CD8-positive, alpha-beta memory T cell (primary cell): ENCODE results near the gene CTIF. TPM values are rescaled to one million over a fixed set of nuclear protein-coding genes. Genes with fewer than 3 reads are reported as not detected.

Source experiments
- CTCF ChIA-PET: fragments of 350-600 bp; sonication (Branson Sonifier 250); formaldehyde crosslinking; loops from one replicate; lab custom pipeline; 2021; ENCODE audit warnings: antibody characterized with exemption; lab: Charles Lee
- POLR2A ChIA-PET: fragments of 350-600 bp; sonication (Branson Sonifier 250); formaldehyde crosslinking; loops from one replicate; lab custom pipeline; 2021; ENCODE audit warnings: antibody characterized with exemption; lab: Charles Lee
- DNase-seq, 5 donors: peaks; one replicate each; pipeline versions ENCODE4 v3.0.0 to v3.0.0-alpha.2; 2020 to 2022; ENCODE audit warnings: mixed read lengths in 1 of 5
- H3K27ac ChIP-seq: one replicate; pipeline ENCODE4 v1.7.0; 2013; ENCODE audit warnings: low read depth, mild to moderate bottlenecking, low read length, moderate library complexity
- H3K27me3 ChIP-seq: 2 replicates; pipeline ENCODE4 v1.7.0; 2013; ENCODE audit warnings: low read length, mild to moderate bottlenecking; ENCODE audit not compliant: insufficient read depth, poor library complexity, severe bottlenecking
- H3K36me3 ChIP-seq: 2 replicates; pipeline ENCODE4 v1.7.0; 2013; ENCODE audit warnings: mild to moderate bottlenecking, low read length, moderate library complexity; ENCODE audit not compliant: insufficient read depth
- H3K4me1 ChIP-seq: 2 replicates; pipeline ENCODE4 v1.7.0; 2013; ENCODE audit warnings: mild to moderate bottlenecking, low read length, moderate library complexity; ENCODE audit not compliant: insufficient read depth
- H3K4me3 ChIP-seq: 2 replicates; pipeline ENCODE4 v1.7.0; 2013; ENCODE audit warnings: mild to moderate bottlenecking, low read length
- H3K9me3 ChIP-seq: 2 replicates; pipeline ENCODE4 v1.7.0; 2013; ENCODE audit warnings: mild to moderate bottlenecking, low read length
- H3K27ac Mint-ChIP-seq, 8 donors: one replicate each; pipeline ENCODE4 v1.8.0; 2020 to 2021; ENCODE audit warnings: mixed read lengths in 8 of 8, mild to moderate bottlenecking in 6 of 8, inconsistent platforms in 3 of 8, moderate library complexity in 3 of 8
- H3K27me3 Mint-ChIP-seq, 2 donors: one replicate each; pipeline ENCODE4 v1.8.0; 2020 to 2021; ENCODE audit warnings: mixed read lengths in 2 of 2, mild to moderate bottlenecking in 1 of 2, moderate library complexity in 1 of 2
- H3K36me3 Mint-ChIP-seq, 3 donors: one replicate each; pipeline ENCODE4 v1.8.0; 2020 to 2021; ENCODE audit warnings: mixed read lengths in 3 of 3, inconsistent platforms in 1 of 3, mild to moderate bottlenecking in 1 of 3
- H3K4me1 Mint-ChIP-seq, 3 donors: one replicate each; pipeline ENCODE4 v1.8.0; 2020 to 2021; ENCODE audit warnings: mixed read lengths in 3 of 3, inconsistent platforms in 1 of 3, mild to moderate bottlenecking in 1 of 3
- H3K4me3 Mint-ChIP-seq, 7 donors: one replicate each; pipeline ENCODE4 v1.8.0; 2020 to 2021; ENCODE audit warnings: mixed read lengths in 7 of 7, mild to moderate bottlenecking in 6 of 7, moderate library complexity in 4 of 7, inconsistent platforms in 2 of 7
- H3K9me3 Mint-ChIP-seq, 5 donors: one replicate each; pipeline ENCODE4 v1.8.0; 2020 to 2022; ENCODE audit warnings: mixed read lengths in 5 of 5, mild to moderate bottlenecking in 3 of 5, moderate library complexity in 2 of 5, inconsistent platforms in 1 of 5
- polyA plus RNA-seq: library from polyadenylated mRNA; unstranded; fragments of 300-500 nt; fragmentation: Illumina TruSeq; gene quantifications from one replicate; pipeline ENCODE4 v1.2.3, GENCODE V29; 2021
- total RNA-seq, 2 experiments: library from RNA; stranded (reverse); gene quantifications; one replicate each; pipeline ENCODE4 v1.2.3, GENCODE V29; 2021

Gene CTIF
- total and polyA plus RNA-seq, 3 experiments from 2014 or later = 0.89 to 4.8 (median 4.2) TPM

- Histone ChIP-seq H3K27ac (no peak overlapping the region), H3K27me3 (no peaks in the 10 kb centered on the region), H3K9me3 (no peaks in the 10 kb centered on the region), H3K4me3 (no peak overlapping the region), H3K4me1 (peaks cover 5% of the 10 kb centered on the region), H3K36me3 (no peaks in the 10 kb centered on the region)
- CTCF ChIA-PET = no interaction called here
- H3K36me3 Mint-ChIP-seq = no peaks in the 10 kb centered on the region
- H3K27ac Mint-ChIP-seq = peak overlapping the region in 1 of 8 donors; percentile 7
- DNase-seq = no peak
- H3K27me3 Mint-ChIP-seq = peaks cover 16 to 23% of the 10 kb centered on the region in 2 donors
- no peaks in the 10 kb centered on the region for H3K9me3 Mint-ChIP-seq
- H3K4me3 Mint-ChIP-seq = peak overlapping the region in 1 of 7 donors; percentile 48
- POLR2A ChIA-PET = no interaction called here
- H3K4me1 Mint-ChIP-seq = peaks cover 1 to 19% (median 3%) of the 10 kb centered on the region in 3 donors
Observed at GRCh38 chr18:48543228-48543627, 4.4 kb downstream of the CTIF start.

GRCh38 chr18:48544116-48544515 lies 5.3 kb downstream of the CTIF start:
- H3K4me1 Mint-ChIP-seq = peaks cover 1 to 14% (median 3%) of the 10 kb centered on the region in 3 donors
- no peaks in the 10 kb centered on the region for H3K9me3 Mint-ChIP-seq
- Histone ChIP-seq H3K36me3 (no peaks in the 10 kb centered on the region), H3K4me1 (no peaks in the 10 kb centered on the region), H3K27me3 (no peaks in the 10 kb centered on the region), H3K9me3 (no peaks in the 10 kb centered on the region), H3K4me3 (no peak overlapping the region), H3K27ac (no peak overlapping the region)
- peak overlapping the region in 1 of 8 donors; percentile 4 for H3K27ac Mint-ChIP-seq
- no peaks in the 10 kb centered on the region for H3K36me3 Mint-ChIP-seq
- DNase-seq = no peak
- peaks cover 18 to 23% of the 10 kb centered on the region in 2 donors for H3K27me3 Mint-ChIP-seq
- ChIA-PET POLR2A (no interaction called here), CTCF (no interaction called here)
- H3K4me3 Mint-ChIP-seq = peak overlapping the region in 1 of 7 donors; percentile 48

- CTCF ChIA-PET = no interaction called here
- H3K27me3 ChIP-seq = no peaks in the 10 kb centered on the region
- H3K9me3 Mint-ChIP-seq = no peaks in the 10 kb centered on the region
- H3K27ac ChIP-seq = no peak overlapping the region
- no peak overlapping the region for H3K4me3 Mint-ChIP-seq
- H3K4me1 Mint-ChIP-seq = peaks cover 1 to 14% (median 3%) of the 10 kb centered on the region in 3 donors
- H3K36me3 Mint-ChIP-seq = no peaks in the 10 kb centered on the region
- H3K27me3 Mint-ChIP-seq = peaks cover 18 to 23% of the 10 kb centered on the region in 2 donors
- H3K4me3 ChIP-seq = no peak overlapping the region
- no peaks in the 10 kb centered on the region for H3K36me3 ChIP-seq
- no peak overlapping the region for H3K27ac Mint-ChIP-seq
- POLR2A ChIA-PET = no interaction called here
- H3K9me3 ChIP-seq = no peaks in the 10 kb centered on the region
- no peak for DNase-seq
- H3K4me1 ChIP-seq = no peaks in the 10 kb centered on the region
Observed at GRCh38 chr18:48544661-48545415, 6.0 kb downstream of the CTIF start.

- H3K4me1 Mint-ChIP-seq = peaks cover 1 to 9% (median 3%) of the 10 kb centered on the region in 3 donors
- H3K36me3 Mint-ChIP-seq = no peaks in the 10 kb centered on the region
- POLR2A ChIA-PET = no interaction called here
- H3K27ac ChIP-seq = no peak overlapping the region
- no peaks in the 10 kb centered on the region for H3K9me3 Mint-ChIP-seq
- H3K27ac Mint-ChIP-seq = no peak overlapping the region
- no peak overlapping the region for H3K4me3 ChIP-seq
- peaks cover 13 to 23% of the 10 kb centered on the region in 2 donors for H3K27me3 Mint-ChIP-seq
- H3K36me3 ChIP-seq = no peaks in the 10 kb centered on the region
- H3K4me1 ChIP-seq = no peaks in the 10 kb centered on the region
- no peak overlapping the region for H3K4me3 Mint-ChIP-seq
- CTCF ChIA-PET = no interaction called here
- no peaks in the 10 kb centered on the region for H3K27me3 ChIP-seq
- H3K9me3 ChIP-seq = no peaks in the 10 kb centered on the region
- DNase-seq = no peak
Observed at GRCh38 chr18:48545757-48546321, 7.0 kb downstream of the CTIF start.

GRCh38 chr18:48546396-48546795 lies 7.6 kb downstream of the CTIF start:
- POLR2A ChIA-PET = no interaction called here
- no peaks in the 10 kb centered on the region for H3K27me3 ChIP-seq
- CTCF ChIA-PET = no interaction called here
- DNase-seq = no peak
- H3K4me3 ChIP-seq = no peak overlapping the region
- no peak overlapping the region for H3K27ac ChIP-seq
- Mint-ChIP-seq H3K4me3 (no peak overlapping the region), H3K27me3 (peaks cover 13 to 22% of the 10 kb centered on the region in 2 donors), H3K27ac (no peak overlapping the region), H3K36me3 (no peaks in the 10 kb centered on the region), H3K9me3 (no peaks in the 10 kb centered on the region), H3K4me1 (peaks cover 1 to 7% (median 3%) of the 10 kb centered on the region in 3 donors)
- H3K4me1 ChIP-seq = no peaks in the 10 kb centered on the region
- H3K9me3 ChIP-seq = no peaks in the 10 kb centered on the region
- H3K36me3 ChIP-seq = no peaks in the 10 kb centered on the region

- Histone ChIP-seq H3K27me3 (no peaks in the 10 kb centered on the region), H3K36me3 (no peaks in the 10 kb centered on the region), H3K9me3 (no peaks in the 10 kb centered on the region), H3K27ac (no peak overlapping the region), H3K4me3 (no peak overlapping the region), H3K4me1 (no peaks in the 10 kb centered on the region)
- CTCF ChIA-PET = no interaction called here
- peaks cover 0 to 3% (median 1%) of the 10 kb centered on the region in 3 donors for H3K4me1 Mint-ChIP-seq
- H3K36me3 Mint-ChIP-seq = no peaks in the 10 kb centered on the region
- no peak for DNase-seq
- POLR2A ChIA-PET = no interaction called here
- no peaks in the 10 kb centered on the region for H3K9me3 Mint-ChIP-seq
- peak overlapping the region in 2 of 8 donors; percentile 43 to 44 for H3K27ac Mint-ChIP-seq
- H3K27me3 Mint-ChIP-seq = peaks cover 13 to 18% of the 10 kb centered on the region in 2 donors
- no peak overlapping the region for H3K4me3 Mint-ChIP-seq
Observed at GRCh38 chr18:48547531-48547981, 8.7 kb downstream of the CTIF start.

- CTCF ChIA-PET = no interaction called here
- no peak for DNase-seq
Observed at GRCh38 chr18:48548011-48548771, 9.4 kb downstream of the CTIF start.

GRCh38 chr18:48548921-48549320 lies 10.1 kb downstream of the CTIF start:
- no peak for DNase-seq
- Mint-ChIP-seq H3K4me3 (no peak overlapping the region), H3K36me3 (no peaks in the 10 kb centered on the region), H3K4me1 (no peaks in the 10 kb centered on the region), H3K27ac (peak overlapping the region in 1 of 8 donors; percentile 66), H3K9me3 (peaks cover 0 to 1% (median 0%) of the 10 kb centered on the region in 5 donors), H3K27me3 (peaks cover 8 to 14% of the 10 kb centered on the region in 2 donors)
- H3K4me1 ChIP-seq = no peaks in the 10 kb centered on the region
- no peaks in the 10 kb centered on the region for H3K36me3 ChIP-seq
- no peak overlapping the region for H3K4me3 ChIP-seq
- no peak overlapping the region for H3K27ac ChIP-seq
- CTCF ChIA-PET = no interaction called here
- H3K9me3 ChIP-seq = no peaks in the 10 kb centered on the region
- no peaks in the 10 kb centered on the region for H3K27me3 ChIP-seq
- POLR2A ChIA-PET = no interaction called here

More at GRCh38 chr18:48548011-48548771, 9.4 kb downstream of the CTIF start:
- no peaks in the 10 kb centered on the region for H3K36me3 Mint-ChIP-seq
- POLR2A ChIA-PET = no interaction called here
- H3K4me1 Mint-ChIP-seq = no peaks in the 10 kb centered on the region
- Histone ChIP-seq H3K9me3 (no peaks in the 10 kb centered on the region), H3K4me3 (no peak overlapping the region), H3K36me3 (no peaks in the 10 kb centered on the region), H3K27me3 (no peaks in the 10 kb centered on the region), H3K4me1 (no peaks in the 10 kb centered on the region), H3K27ac (no peak overlapping the region)
- H3K9me3 Mint-ChIP-seq = no peaks in the 10 kb centered on the region
- H3K4me3 Mint-ChIP-seq = no peak overlapping the region
- peaks cover 13 to 18% of the 10 kb centered on the region in 2 donors for H3K27me3 Mint-ChIP-seq
- H3K27ac Mint-ChIP-seq = peak overlapping the region in 1 of 8 donors; percentile 43
